K562 (cell line): ENCODE data around the gene FLRT1.

Experiments used
- FOXA1 ChIP-seq: fragments of 450-650 bp; IDR thresholded peaks from 2 replicates; pipeline ENCODE4 v1.6.1; 2016; ENCODE audit warnings: mild to moderate bottlenecking, borderline replicate concordance
- JUNB ChIP-seq: fragments of 450-650 bp; formaldehyde crosslinking; conservative IDR thresholded peaks from 2 replicates; pipeline ENCODE4 v1.4.0; 2020; ENCODE audit warnings: mild to moderate bottlenecking
- NFRKB ChIP-seq: fragments of 450-650 bp; IDR thresholded peaks from 2 replicates; pipeline ENCODE4 v1.6.1; 2016; ENCODE audit warnings: low read depth
- PRPF4 ChIP-seq: fragments of 200-400 bp; formaldehyde crosslinking; IDR thresholded peaks from one replicate; pipeline ENCODE4 v1.6.1; 2017; ENCODE audit warnings: low read length, low read depth, mild to moderate bottlenecking; ENCODE audit not compliant: insufficient read depth, poor library complexity, severe bottlenecking
- TCF7L2 ChIP-seq: fragments of 150-350 bp; IDR thresholded peaks from 2 replicates; pipeline ENCODE4 v1.6.1; 2016; ENCODE audit warnings: low read depth, mild to moderate bottlenecking, low read length, moderate library complexity
- YY1 ChIP-seq, 3 experiments: IDR thresholded peaks; 2 replicates each; pipeline ENCODE4 v1.6.1; 2011; ENCODE audit warnings: low read length in 2 of 3, mild to moderate bottlenecking in 2 of 3, moderate library complexity in 2 of 3, borderline replicate concordance in 1 of 3, control low read depth in 1 of 3, low read depth in 1 of 3; ENCODE audit not compliant: insufficient read depth in 3 of 3, insufficient replicate concordance in 2 of 3, control insufficient read depth in 1 of 3, insufficient read length in 1 of 3; ENCODE audit errors: extremely low read depth in 1 of 3
- ZNF274 ChIP-seq: IDR thresholded peaks from 2 replicates; pipeline ENCODE4 v1.6.1; 2011; ENCODE audit warnings: low read depth, mild to moderate bottlenecking, low read length, moderate library complexity, borderline replicate concordance

DNA sequence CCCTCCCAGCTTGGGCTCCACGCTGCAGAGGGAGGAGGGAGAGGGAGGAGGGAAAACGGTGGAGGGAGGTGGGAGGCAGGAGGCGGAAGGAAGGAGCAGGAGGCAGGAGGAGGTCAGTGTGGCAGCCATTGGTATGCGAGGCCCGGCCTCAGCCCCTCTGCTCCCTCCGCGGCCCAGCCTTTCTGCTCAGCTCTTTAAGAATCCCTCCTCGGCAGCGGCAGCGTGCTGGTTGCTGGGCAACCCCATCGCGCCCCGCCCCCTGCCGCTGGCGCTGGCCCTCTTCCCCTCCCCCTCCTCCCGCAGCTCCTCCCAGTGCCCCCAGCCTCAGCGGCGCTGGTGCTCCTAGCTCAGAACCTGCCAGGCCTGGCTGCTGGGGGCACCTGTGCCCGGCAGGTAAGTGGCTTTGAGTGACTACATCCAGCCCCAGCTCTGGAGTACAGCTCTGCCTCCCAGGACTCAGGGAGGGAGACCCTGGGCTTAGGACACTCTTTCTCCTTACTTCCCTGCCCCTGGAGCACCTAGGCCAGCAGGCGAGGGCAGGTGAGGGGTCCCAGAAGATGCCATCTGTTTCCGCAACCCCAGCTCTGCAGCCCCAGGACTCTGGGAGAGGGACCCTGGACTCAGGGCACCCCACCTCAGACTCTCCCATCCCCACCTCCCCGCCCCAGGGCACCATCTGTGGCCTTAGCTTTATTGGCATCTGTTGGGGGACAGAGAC is 7.2 kb upstream of the FLRT1 start:
- TF ChIP-seq JUNB (CRISPR knock-in tag) (no peak), FOXA1 (no peak), ZNF274 (no peak), TCF7L2 (no peak), YY1 (IDR thresholded peaks at IDR 0.05; ENCODE audit: borderline replicate concordance in 1 of 3, control insufficient read depth in 1 of 3, extremely low read depth in 1 of 3, insufficient read depth in 3 of 3, insufficient read length in 1 of 3, insufficient replicate concordance in 2 of 3, low read depth in 1 of 3, low read length in 2 of 3) (no peak), NFRKB (no peak), PRPF4 (no peak)
